ENCODE results near the gene NQO2.
"Not testable (repeated sequence)": the region's sequence is repeated elsewhere in the genome, so short reads cannot be mapped to it uniquely, and the experiment has no call there.

DNA sequence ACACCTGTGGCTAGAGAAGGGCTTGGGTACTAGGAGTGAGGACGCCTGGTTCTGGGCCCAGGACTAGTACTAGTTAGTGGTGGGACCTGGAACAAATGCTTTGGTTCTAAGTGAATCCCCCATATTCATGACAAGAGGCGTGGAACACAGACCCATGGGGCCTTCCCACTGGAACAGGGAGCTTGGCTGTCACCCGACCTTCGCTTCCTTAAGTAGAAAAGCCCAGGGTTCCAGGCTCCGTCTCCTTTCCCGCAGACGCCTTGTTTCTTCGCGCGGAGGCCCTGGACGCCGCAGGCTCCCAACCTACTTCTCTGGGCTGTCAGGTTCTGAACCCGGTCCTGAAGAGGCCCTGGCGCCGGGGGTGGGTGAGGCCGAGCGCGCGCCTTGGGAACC is 63.6 kb downstream of the NQO2 start:
- not testable (repeated sequence) for TF ChIP-seq CTCF (IDR thresholded peaks at IDR 0.05; ENCODE audit: insufficient read depth, low read depth, low read length); EZH2 (IDR thresholded peaks at IDR 0.05; ENCODE audit: insufficient read depth, low read length)
